PC-3 (cell line): ENCODE data around the gene XIRP2.

Experiments used
- CTCF ChIP-seq: fragments of 300-600 bp; sonication (generic); conservative IDR thresholded peaks from 2 replicates; pipeline ENCODE4 v1.5.1; 2017; ENCODE audit warnings: antibody characterized with exemption, low read depth, mild to moderate bottlenecking, low read length
- EZH2 ChIP-seq: fragments of 300-600 bp; sonication (generic); IDR thresholded peaks from one replicate; pipeline ENCODE4 v1.6.1; 2017; ENCODE audit warnings: antibody characterized with exemption, mild to moderate bottlenecking, low read length; ENCODE audit not compliant: unreplicated experiment
- EZH2phosphoT487 ChIP-seq: fragments of 300-600 bp; sonication (generic); IDR thresholded peaks from 2 replicates; pipeline ENCODE4 v1.6.1; 2018; ENCODE audit warnings: mild to moderate bottlenecking, antibody characterized with exemption, low read length, borderline replicate concordance

DNA sequence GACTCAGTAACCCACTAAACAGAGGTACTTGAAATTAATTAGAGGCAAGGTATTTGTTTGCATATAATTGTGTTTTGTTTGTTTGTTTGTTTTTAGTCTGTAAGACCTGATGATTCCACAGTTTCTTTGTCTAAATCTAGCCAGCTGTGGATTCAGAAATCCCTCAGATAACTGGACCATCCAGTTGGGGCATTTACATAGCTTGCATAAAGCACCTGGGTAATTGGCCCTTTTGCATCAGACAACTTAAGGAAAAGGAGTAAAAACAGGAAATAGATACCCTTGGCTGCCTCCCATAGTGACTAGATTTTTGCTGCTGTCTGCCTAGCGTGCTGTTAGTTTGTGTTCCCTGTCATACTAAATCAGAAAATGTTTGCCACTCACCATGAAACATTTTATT is 46.6 kb upstream of the XIRP2 start:
- no peak for TF ChIP-seq CTCF
- no peak for TF ChIP-seq EZH2
- TF ChIP-seq EZH2phosphoT487: no peak
